Endothelial cell of umbilical vein (primary cell): ENCODE measurements around the gene MYO9A. TPM values are rescaled to one million over a fixed set of nuclear protein-coding genes. Genes with fewer than 3 reads are reported as not detected.

Experiments
- BruUV-seq: library from RNA; stranded (reverse); fragments of 400-500 nt; replicated peaks from 2 replicates; lab custom pipeline; 2021; lab: Mats Ljungman, UMichigan
- CTCF ChIA-PET: fragments of 300-600, 350-600 bp; sonication (Branson Sonifier 250); formaldehyde crosslinking; loops from one replicate; lab custom pipeline; 2021; ENCODE audit warnings: antibody characterized with exemption, inconsistent platforms; lab: Charles Lee
- POLR2A ChIA-PET: fragments of 300-600, 350-600 bp; sonication (Branson Sonifier 250); formaldehyde crosslinking; loops from one replicate; lab custom pipeline; 2021; ENCODE audit warnings: antibody characterized with exemption, inconsistent platforms; lab: Charles Lee
- DNase-seq: peaks from one replicate; pipeline ENCODE4 v3.0.0-alpha.2; 2011; ENCODE audit warnings: low read depth, low spot score
- FAIRE-seq: peaks from 2 replicates; lab custom pipeline; 2011; peaks lifted over from hg19 to GRCh38; lab: Jason Lieb, UNC
- H2AFZ ChIP-seq: 2 replicates; pipeline ENCODE4 v1.6.0; 2012; ENCODE audit warnings: low read depth, low read length, control low read depth, inconsistent platforms
- H3K27ac ChIP-seq: 2 replicates; pipeline ENCODE4 v1.5.1; 2011; ENCODE audit warnings: low read depth, mild to moderate bottlenecking, control low read depth, low read length, moderate library complexity; ENCODE audit not compliant: insufficient read depth
- H3K27me3 ChIP-seq, 2 experiments: 2 replicates each; pipeline versions ENCODE4 v1.6.0 to v1.6.1; 2011; ENCODE audit warnings: low read length in 2 of 2, mixed read lengths in 1 of 2; ENCODE audit not compliant: control insufficient read depth in 2 of 2, insufficient read depth in 2 of 2
- H3K36me3 ChIP-seq, 2 experiments: 2 replicates in 1 of 2; 3 replicates in 1 of 2; pipeline ENCODE4 v1.5.1; 2011; ENCODE audit warnings: low read length in 2 of 2, mild to moderate bottlenecking in 1 of 2, moderate library complexity in 1 of 2; ENCODE audit not compliant: control insufficient read depth in 2 of 2, insufficient read depth in 2 of 2; ENCODE audit errors: extremely low read depth in 1 of 2
- H3K4me1 ChIP-seq: 3 replicates; pipeline ENCODE4 v1.5.1; 2011; ENCODE audit warnings: mild to moderate bottlenecking, low read length; ENCODE audit not compliant: control insufficient read depth, insufficient read depth; ENCODE audit errors: extremely low read depth
- H3K4me2 ChIP-seq: 2 replicates; pipeline ENCODE4 v1.6.1; 2011; ENCODE audit warnings: low read length, control low read depth, mixed read lengths; ENCODE audit not compliant: insufficient read depth
- H3K4me3 ChIP-seq, 3 experiments: fragments of 200-600 bp in 1 of 3; sonication (generic), shearing (Covaris generic) in 1 of 3; replicated peaks in 1 of 3; 2 replicates each; pipeline ENCODE4 v1.5.1; 2011 to 2016; ENCODE audit warnings: control low read depth in 3 of 3, low read length in 3 of 3, mild to moderate bottlenecking in 2 of 3, inconsistent platforms in 1 of 3, low read depth in 1 of 3, moderate library complexity in 1 of 3; ENCODE audit not compliant: insufficient read depth in 1 of 3
- H3K79me2 ChIP-seq: 2 replicates; pipeline ENCODE4 v1.6.0; 2012; ENCODE audit warnings: low read length, inconsistent platforms; ENCODE audit not compliant: control insufficient read depth, insufficient read depth
- H3K9ac ChIP-seq: replicated peaks from 2 replicates; pipeline ENCODE3; 2011; ENCODE audit warnings: low read length, control low read depth; ENCODE audit not compliant: insufficient read depth; ENCODE audit errors: extremely low read depth
- H3K9me1 ChIP-seq: replicated peaks from 3 replicates; pipeline ENCODE4 v1.6.0; 2011; ENCODE audit warnings: mild to moderate bottlenecking, low read length; ENCODE audit not compliant: control insufficient read depth, insufficient read depth; ENCODE audit errors: extremely low read depth
- H3K9me3 ChIP-seq: replicated peaks from 2 replicates; pipeline ENCODE4 v1.5.1; 2012; ENCODE audit warnings: low read length, inconsistent platforms; ENCODE audit not compliant: control insufficient read depth, insufficient read depth
- H4K20me1 ChIP-seq: replicated peaks from 2 replicates; pipeline ENCODE3; 2011; ENCODE audit warnings: mild to moderate bottlenecking, low read length; ENCODE audit not compliant: control insufficient read depth, insufficient read depth; ENCODE audit errors: extremely low read depth
- EZH2 ChIP-seq: IDR thresholded peaks from 2 replicates; pipeline ENCODE4 v1.6.1; 2012; ENCODE audit warnings: borderline replicate concordance, low read depth, mild to moderate bottlenecking, moderate library complexity, low read length, inconsistent platforms; ENCODE audit not compliant: severe bottlenecking
- FOS ChIP-seq: IDR thresholded peaks from 2 replicates; pipeline ENCODE4 v1.6.1; 2011; ENCODE audit warnings: mild to moderate bottlenecking, low read length, moderate library complexity, borderline replicate concordance; ENCODE audit not compliant: insufficient read depth
- GATA2 ChIP-seq: IDR thresholded peaks from 2 replicates; pipeline ENCODE4 v1.7.0; 2011; ENCODE audit warnings: low read depth, mild to moderate bottlenecking, moderate library complexity, mixed read lengths, low read length; ENCODE audit not compliant: insufficient read length, insufficient read depth
- JUN ChIP-seq: IDR thresholded peaks from 2 replicates; pipeline ENCODE4 v1.6.1; 2011; ENCODE audit warnings: borderline replicate concordance, low read depth; ENCODE audit not compliant: insufficient read length, insufficient read depth
- MYC ChIP-seq: IDR thresholded peaks from one replicate; pipeline ENCODE4 v1.6.1; 2011; ENCODE audit warnings: mild to moderate bottlenecking, low read depth, low read length
- POLR2A ChIP-seq: IDR thresholded peaks from 2 replicates; pipeline ENCODE4 v1.6.1; 2012; ENCODE audit warnings: low read depth, mild to moderate bottlenecking, control low read depth, low read length
- POLR2AphosphoS5 ChIP-seq: IDR thresholded peaks from 2 replicates; pipeline ENCODE4 v1.6.1; 2012; ENCODE audit warnings: low read depth, mild to moderate bottlenecking, control low read depth, low read length, moderate library complexity; ENCODE audit not compliant: insufficient read depth
- dilution Hi-C: fragments of 300-500 bp; cut with MboI; formaldehyde crosslinking; loops from one replicate; pipeline ENCODE4 v1.15.0; 2019; ENCODE audit warnings: low sequenced_read_pairs; ENCODE audit not compliant: extremely low pct_ligation_motif_present
- intact Hi-C: fragments of 100-400 bp; cut with micrococcal nuclease; formaldehyde crosslinking; loops from one replicate; pipeline ENCODE4 v1.10.0; 2022
- polyA plus RNA-seq, 4 experiments: library from polyadenylated mRNA; depleted of rRNA in 3 of 4; stranded (reverse) in 3 of 4; unstranded in 1 of 4; fragments of >200 nt; gene quantifications; 2 replicates each; pipeline versions ENCODE4 v1.2.1 to v1.2.3, GENCODE V29; 2011 to 2012; ENCODE audit warnings: missing spikeins in 1 of 4
- total RNA-seq: library from RNA; stranded (reverse); gene quantifications from 2 replicates; pipeline ENCODE4 v1.2.3, GENCODE V29; 2021
- TF ChIP-seq, protein P1 (sequence below): IDR thresholded peaks from 2 replicates; pipeline ENCODE4 v1.6.1; 2011; ENCODE audit not compliant: insufficient read depth, insufficient read length
- TF ChIP-seq, protein P2 (sequence below), 2 donors: IDR thresholded peaks; 1 replicate in 1 of 2; 2 replicates in 1 of 2; pipeline ENCODE4 v1.5.1; 2011; ENCODE audit warnings: low read length in 2 of 2, mild to moderate bottlenecking in 2 of 2, moderate library complexity in 2 of 2, control low read depth in 1 of 2, inconsistent platforms in 1 of 2, low read depth in 1 of 2; ENCODE audit not compliant: insufficient read depth in 1 of 2; ENCODE audit errors: extremely low read depth in 1 of 2

The MYO9A gene
- total and polyA plus RNA-seq, 2 donors (not counting 3 experiments of a cell fraction or from before 2014, with no cell fraction given): 6.4 to 30.3 TPM

DNA sequence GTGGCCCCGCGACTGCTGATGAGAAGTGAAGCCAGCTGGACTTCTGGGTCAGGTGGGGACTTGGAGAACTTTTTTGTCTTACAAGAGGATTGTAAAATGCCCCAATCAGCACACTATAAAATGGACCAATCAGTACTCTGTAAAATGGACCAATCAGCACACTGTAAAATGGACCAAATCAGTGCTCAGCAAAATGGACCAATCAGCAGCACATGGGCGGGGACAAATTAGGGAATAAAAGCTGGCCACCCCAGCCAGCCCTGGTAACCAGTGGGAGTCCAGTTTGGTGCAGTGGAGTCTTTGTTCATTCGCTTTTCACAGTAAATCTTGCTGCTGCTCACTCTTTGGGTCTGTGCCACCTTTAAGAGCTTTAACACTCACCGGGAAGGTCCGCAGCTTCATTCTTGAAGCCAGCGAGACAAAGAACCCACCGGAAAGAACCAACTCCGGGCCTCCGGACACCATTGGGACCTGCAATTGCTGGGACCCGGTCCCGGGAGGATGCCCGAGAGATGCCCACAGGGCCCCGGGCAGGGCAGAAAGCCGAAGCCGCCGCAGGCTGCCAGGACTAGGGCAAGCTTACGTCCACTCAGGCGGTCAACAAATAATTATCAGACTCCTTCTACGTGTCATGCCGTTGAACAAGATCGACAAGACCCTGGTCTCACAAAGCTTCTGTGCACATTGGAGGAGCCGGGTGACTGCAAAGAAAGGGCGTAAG is 315.9 kb downstream of the MYO9A start:
- Histone ChIP-seq H3K9me3 (no peaks in the 10 kb centered on the region), H3K27ac (no peak overlapping the region), H3K4me3 (no peak overlapping the region), H3K9ac (no peak overlapping the region), H3K27me3 (no peaks in the 10 kb centered on the region), H3K4me2 (no peak overlapping the region), H3K36me3 (no peaks in the 10 kb centered on the region), H3K79me2 (no peaks in the 10 kb centered on the region), H3K4me1 (peaks cover 10% of the 10 kb centered on the region), H2AFZ (no peak overlapping the region), H4K20me1 (no peaks in the 10 kb centered on the region), H3K9me1 (no peaks in the 10 kb centered on the region)
- peak; percentile 55 for FAIRE-seq
- no peak for DNase-seq
- BruUV-seq: no TSS peak
- ChIA-PET CTCF (interaction anchor here (1.0 to 12.4 kb wide), 19 partner anchors 11 to 896 kb away, joined by 3 to 235 read pairs (median 6); no protein-coding TSS in a partner anchor), POLR2A (interaction anchor here (0.7 kb wide), 1 partner anchor 49 kb away, joined by 3 read pairs; no protein-coding TSS in a partner anchor)
- no peak for TF ChIP-seq POLR2A
- TF ChIP-seq, protein P1, sequence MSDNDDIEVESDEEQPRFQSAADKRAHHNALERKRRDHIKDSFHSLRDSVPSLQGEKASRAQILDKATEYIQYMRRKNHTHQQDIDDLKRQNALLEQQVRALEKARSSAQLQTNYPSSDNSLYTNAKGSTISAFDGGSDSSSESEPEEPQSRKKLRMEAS: no peak
- no peak for TF ChIP-seq MYC
- TF ChIP-seq JUN: no peak
- TF ChIP-seq, protein P2, sequence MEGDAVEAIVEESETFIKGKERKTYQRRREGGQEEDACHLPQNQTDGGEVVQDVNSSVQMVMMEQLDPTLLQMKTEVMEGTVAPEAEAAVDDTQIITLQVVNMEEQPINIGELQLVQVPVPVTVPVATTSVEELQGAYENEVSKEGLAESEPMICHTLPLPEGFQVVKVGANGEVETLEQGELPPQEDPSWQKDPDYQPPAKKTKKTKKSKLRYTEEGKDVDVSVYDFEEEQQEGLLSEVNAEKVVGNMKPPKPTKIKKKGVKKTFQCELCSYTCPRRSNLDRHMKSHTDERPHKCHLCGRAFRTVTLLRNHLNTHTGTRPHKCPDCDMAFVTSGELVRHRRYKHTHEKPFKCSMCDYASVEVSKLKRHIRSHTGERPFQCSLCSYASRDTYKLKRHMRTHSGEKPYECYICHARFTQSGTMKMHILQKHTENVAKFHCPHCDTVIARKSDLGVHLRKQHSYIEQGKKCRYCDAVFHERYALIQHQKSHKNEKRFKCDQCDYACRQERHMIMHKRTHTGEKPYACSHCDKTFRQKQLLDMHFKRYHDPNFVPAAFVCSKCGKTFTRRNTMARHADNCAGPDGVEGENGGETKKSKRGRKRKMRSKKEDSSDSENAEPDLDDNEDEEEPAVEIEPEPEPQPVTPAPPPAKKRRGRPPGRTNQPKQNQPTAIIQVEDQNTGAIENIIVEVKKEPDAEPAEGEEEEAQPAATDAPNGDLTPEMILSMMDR (IDR thresholded peaks at IDR 0.05; ENCODE audit: extremely low read depth in 1 of 2, insufficient read depth in 1 of 2, low read depth in 1 of 2, low read length in 2 of 2): no peak
- TF ChIP-seq GATA2: no peak
- no peak for TF ChIP-seq POLR2AphosphoS5
- no peak for TF ChIP-seq EZH2
- TF ChIP-seq FOS: no peak
- dilution Hi-C loops: no loop called here
- intact Hi-C loops: loop anchor here (1.0 to 5.0 kb wide), 11 partner anchors 22 to 977 kb away; no protein-coding TSS in a partner anchor
